ENCODE results near the gene DSG4. TPM values are rescaled to one million over a fixed set of nuclear protein-coding genes. Genes with fewer than 3 reads are reported as not detected.

DSG4 gene
- total RNA-seq, 1 donor from 2014 or later, result not detected

GRCh38 chr18:31430072-31430471 lies 53.5 kb downstream of the DSG4 start:
- H3K4me3 Mint-ChIP-seq (ENCODE audit: unreplicated experiment), result no peak overlapping the region

GRCh38 chr18:31430554-31430953 lies 54.0 kb downstream of the DSG4 start:
- no peak overlapping the region for H3K27ac Mint-ChIP-seq (ENCODE audit: unreplicated experiment)
- Histone ChIP-seq H3K4me2 (ENCODE audit: low read length) (no peak overlapping the region), H3K27ac (ENCODE audit: low read depth, low read length) (no peak overlapping the region), H3K36me3 (ENCODE audit: insufficient read depth, low read length) (no peaks in the 10 kb centered on the region), H3K9ac (ENCODE audit: low read length) (no peak overlapping the region), H2AFZ (ENCODE audit: low read depth, low read length) (no peak overlapping the region), H3K9me3 (ENCODE audit: insufficient read depth, low read depth, low read length) (no peaks in the 10 kb centered on the region), H3K4me3 (ENCODE audit: insufficient read depth, low read depth, low read length) (no peak overlapping the region), H3K27me3 (ENCODE audit: insufficient read depth, low read length) (no peaks in the 10 kb centered on the region), H3K79me2 (ENCODE audit: insufficient read depth, low read length) (no peaks in the 10 kb centered on the region), H3K4me1 (ENCODE audit: insufficient read depth, low read length) (no peaks in the 10 kb centered on the region), H4K20me1 (ENCODE audit: insufficient read depth, low read length) (no peaks in the 10 kb centered on the region)
- H3K27me3 Mint-ChIP-seq (ENCODE audit: low read depth, unreplicated experiment), result no peaks in the 10 kb centered on the region
- peaks cover 5% of the 10 kb centered on the region for H3K9me3 Mint-ChIP-seq (ENCODE audit: unreplicated experiment)
- no peaks in the 10 kb centered on the region for H3K36me3 Mint-ChIP-seq (ENCODE audit: low read depth, unreplicated experiment)
- H3K4me3 Mint-ChIP-seq (ENCODE audit: unreplicated experiment), result no peak overlapping the region
- H3K4me1 Mint-ChIP-seq (ENCODE audit: low read depth, unreplicated experiment), result peaks cover 18% of the 10 kb centered on the region
- FAIRE-seq (no peak), DNase-seq (ENCODE audit: low read depth) (no peak)
- TF ChIP-seq, protein P1, sequence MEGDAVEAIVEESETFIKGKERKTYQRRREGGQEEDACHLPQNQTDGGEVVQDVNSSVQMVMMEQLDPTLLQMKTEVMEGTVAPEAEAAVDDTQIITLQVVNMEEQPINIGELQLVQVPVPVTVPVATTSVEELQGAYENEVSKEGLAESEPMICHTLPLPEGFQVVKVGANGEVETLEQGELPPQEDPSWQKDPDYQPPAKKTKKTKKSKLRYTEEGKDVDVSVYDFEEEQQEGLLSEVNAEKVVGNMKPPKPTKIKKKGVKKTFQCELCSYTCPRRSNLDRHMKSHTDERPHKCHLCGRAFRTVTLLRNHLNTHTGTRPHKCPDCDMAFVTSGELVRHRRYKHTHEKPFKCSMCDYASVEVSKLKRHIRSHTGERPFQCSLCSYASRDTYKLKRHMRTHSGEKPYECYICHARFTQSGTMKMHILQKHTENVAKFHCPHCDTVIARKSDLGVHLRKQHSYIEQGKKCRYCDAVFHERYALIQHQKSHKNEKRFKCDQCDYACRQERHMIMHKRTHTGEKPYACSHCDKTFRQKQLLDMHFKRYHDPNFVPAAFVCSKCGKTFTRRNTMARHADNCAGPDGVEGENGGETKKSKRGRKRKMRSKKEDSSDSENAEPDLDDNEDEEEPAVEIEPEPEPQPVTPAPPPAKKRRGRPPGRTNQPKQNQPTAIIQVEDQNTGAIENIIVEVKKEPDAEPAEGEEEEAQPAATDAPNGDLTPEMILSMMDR (IDR thresholded peaks at IDR 0.05; ENCODE audit: insufficient read depth, low read depth, low read length), result no peak
- no peak for TF ChIP-seq EZH2 (IDR thresholded peaks at IDR 0.05; ENCODE audit: insufficient read depth, low read length)

More at GRCh38 chr18:31430072-31430471, 53.5 kb downstream of the DSG4 start:
- H3K27me3 ChIP-seq (ENCODE audit: insufficient read depth, low read length), result no peaks in the 10 kb centered on the region
- no peak overlapping the region for H3K4me2 ChIP-seq (ENCODE audit: low read length)
- DNase-seq (ENCODE audit: low read depth) (no peak), FAIRE-seq (no peak)
- no peak overlapping the region for H2AFZ ChIP-seq (ENCODE audit: low read depth, low read length)
- no peaks in the 10 kb centered on the region for H4K20me1 ChIP-seq (ENCODE audit: insufficient read depth, low read length)
- no peak for TF ChIP-seq EZH2 (IDR thresholded peaks at IDR 0.05; ENCODE audit: insufficient read depth, low read length)
- TF ChIP-seq, protein P1 (IDR thresholded peaks at IDR 0.05; ENCODE audit: insufficient read depth, low read depth, low read length), result no peak
- Mint-ChIP-seq H3K9me3 (ENCODE audit: unreplicated experiment) (peaks cover 5% of the 10 kb centered on the region), H3K27me3 (ENCODE audit: low read depth, unreplicated experiment) (no peaks in the 10 kb centered on the region), H3K27ac (ENCODE audit: unreplicated experiment) (no peak overlapping the region), H3K36me3 (ENCODE audit: low read depth, unreplicated experiment) (no peaks in the 10 kb centered on the region), H3K4me1 (ENCODE audit: low read depth, unreplicated experiment) (peaks cover 18% of the 10 kb centered on the region)
- no peaks in the 10 kb centered on the region for H3K4me1 ChIP-seq (ENCODE audit: insufficient read depth, low read length)
- H3K4me3 ChIP-seq (ENCODE audit: insufficient read depth, low read depth, low read length), result no peak overlapping the region
- H3K9me3 ChIP-seq (ENCODE audit: insufficient read depth, low read depth, low read length), result no peaks in the 10 kb centered on the region
- no peak overlapping the region for H3K9ac ChIP-seq (ENCODE audit: low read length)
- H3K79me2 ChIP-seq (ENCODE audit: insufficient read depth, low read length), result no peaks in the 10 kb centered on the region
- H3K36me3 ChIP-seq (ENCODE audit: insufficient read depth, low read length), result no peaks in the 10 kb centered on the region
- H3K27ac ChIP-seq (ENCODE audit: low read depth, low read length), result no peak overlapping the region

DNA sequence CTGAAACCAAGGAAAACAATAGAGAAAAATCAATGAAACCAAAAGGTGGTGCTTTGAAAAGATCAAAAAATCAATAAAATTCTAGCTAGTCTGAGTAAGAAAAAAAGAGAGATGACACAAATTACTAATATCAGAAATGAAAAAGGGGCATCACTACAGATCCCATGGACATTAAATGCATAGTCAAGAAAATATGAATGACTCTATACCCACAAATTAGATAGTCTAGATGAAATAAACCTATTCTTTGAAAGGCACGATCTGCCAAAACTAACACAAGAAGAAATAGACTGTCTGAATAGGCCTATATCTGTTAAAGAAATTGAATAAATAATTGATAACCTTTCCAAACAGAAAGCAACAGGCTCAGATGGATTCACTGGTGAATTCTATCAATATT lies 55.7 kb downstream of the DSG4 start:
- Histone ChIP-seq H3K27me3 (ENCODE audit: insufficient read depth, low read length) (no peaks in the 10 kb centered on the region), H2AFZ (ENCODE audit: low read depth, low read length) (no peak overlapping the region), H3K9me3 (ENCODE audit: insufficient read depth, low read depth, low read length) (no peaks in the 10 kb centered on the region), H4K20me1 (ENCODE audit: insufficient read depth, low read length) (no peaks in the 10 kb centered on the region), H3K9ac (ENCODE audit: low read length) (no peak overlapping the region), H3K4me2 (ENCODE audit: low read length) (no peak overlapping the region), H3K4me3 (ENCODE audit: insufficient read depth, low read depth, low read length) (no peak overlapping the region), H3K4me1 (ENCODE audit: insufficient read depth, low read length) (no peaks in the 10 kb centered on the region), H3K79me2 (ENCODE audit: insufficient read depth, low read length) (no peaks in the 10 kb centered on the region), H3K27ac (ENCODE audit: low read depth, low read length) (no peak overlapping the region), H3K36me3 (ENCODE audit: insufficient read depth, low read length) (no peaks in the 10 kb centered on the region)
- Mint-ChIP-seq H3K4me3 (ENCODE audit: unreplicated experiment) (no peak overlapping the region), H3K9me3 (ENCODE audit: unreplicated experiment) (peaks cover 5% of the 10 kb centered on the region), H3K36me3 (ENCODE audit: low read depth, unreplicated experiment) (no peaks in the 10 kb centered on the region), H3K27me3 (ENCODE audit: low read depth, unreplicated experiment) (no peaks in the 10 kb centered on the region), H3K4me1 (ENCODE audit: low read depth, unreplicated experiment) (peaks cover 18% of the 10 kb centered on the region), H3K27ac (ENCODE audit: unreplicated experiment) (no peak overlapping the region)
- TF ChIP-seq, protein P1 (IDR thresholded peaks at IDR 0.05; ENCODE audit: insufficient read depth, low read depth, low read length), result no peak
- no peak for TF ChIP-seq EZH2 (IDR thresholded peaks at IDR 0.05; ENCODE audit: insufficient read depth, low read length)
- DNase-seq (ENCODE audit: low read depth) (no peak), FAIRE-seq (no peak)

Data from astrocyte (in vitro differentiated cells and primary cell).